ENCODE measurements around the gene TTLL5. TPM values are rescaled to one million over a fixed set of nuclear protein-coding genes. Genes with fewer than 3 reads are reported as not detected.

Gene TTLL5
- polyA plus RNA-seq, 2 donors = 10.5 to 10.6 TPM

DNA sequence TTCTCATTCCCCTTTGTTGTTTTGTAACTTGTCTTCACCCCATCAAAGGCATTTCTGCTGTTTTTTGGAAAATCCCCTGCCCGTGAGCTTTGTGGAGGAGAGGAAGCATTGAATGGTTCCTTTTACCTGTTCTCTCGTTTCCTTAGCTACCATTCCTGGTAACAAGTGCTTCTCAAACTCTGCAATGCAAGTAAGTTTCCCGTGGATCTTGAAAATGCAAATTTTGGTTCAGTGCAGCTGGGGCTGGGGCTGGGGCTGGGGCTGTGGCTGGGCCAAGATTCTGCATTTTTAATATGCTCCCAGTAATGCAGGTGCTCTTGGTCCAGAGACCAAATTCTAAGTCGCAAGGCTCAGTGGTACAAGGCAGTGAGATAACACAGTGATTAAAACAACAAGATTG lies 151.6 kb downstream of the TTLL5 start:
- Histone ChIP-seq H3K27me3 (ENCODE audit: control insufficient read depth in 1 of 2, insufficient read depth in 2 of 2, low read length in 2 of 2) (no peaks in the 10 kb centered on the region), H3K27ac (ENCODE audit: low read depth in 2 of 2, low read length in 1 of 2) (no peak overlapping the region), H3K9me3 (ENCODE audit: control insufficient read depth in 2 of 2, insufficient read depth in 1 of 2, low read depth in 1 of 2, low read length in 1 of 2) (no peaks in the 10 kb centered on the region), H3K4me1 (ENCODE audit: control insufficient read depth in 2 of 2, insufficient read depth in 2 of 2, low read length in 1 of 2) (no peaks in the 10 kb centered on the region), H3K36me3 (ENCODE audit: control insufficient read depth in 2 of 2, insufficient read depth in 2 of 2, low read length in 1 of 2) (no peaks in the 10 kb centered on the region), H3K4me3 (ENCODE audit: low read depth in 1 of 2, low read length in 2 of 2) (no peak overlapping the region)
- WGBS, 2 donors = 66 to 76% methylated on average over 4 of the region's 4 CpGs

GRCh38 chr14:75820761-75821160 lies 159.7 kb downstream of the TTLL5 start:
- no peaks in the 10 kb centered on the region for H3K9me3 ChIP-seq (ENCODE audit: control insufficient read depth in 2 of 2, insufficient read depth in 1 of 2, low read depth in 1 of 2, low read length in 1 of 2)
- no peak overlapping the region for H3K27ac ChIP-seq (ENCODE audit: low read depth in 2 of 2, low read length in 1 of 2)
- no peaks in the 10 kb centered on the region for H3K27me3 ChIP-seq (ENCODE audit: control insufficient read depth in 1 of 2, insufficient read depth in 2 of 2, low read length in 2 of 2)
- H3K4me1 ChIP-seq (ENCODE audit: control insufficient read depth in 2 of 2, insufficient read depth in 2 of 2, low read length in 1 of 2) = no peaks in the 10 kb centered on the region
- H3K4me3 ChIP-seq (ENCODE audit: low read depth in 1 of 2, low read length in 2 of 2) = no peak overlapping the region
- WGBS, 2 donors = 91 to 95% methylated on average over 4 of the region's 4 CpGs
- H3K36me3 ChIP-seq (ENCODE audit: control insufficient read depth in 2 of 2, insufficient read depth in 2 of 2, low read length in 1 of 2) = peaks cover 5 to 9% of the 10 kb centered on the region in 2 donors

- 69 to 80% methylated on average over 2 of the region's 2 CpGs for WGBS, 2 donors
- Histone ChIP-seq H3K4me3 (ENCODE audit: low read depth in 1 of 2, low read length in 2 of 2) (no peak overlapping the region), H3K4me1 (ENCODE audit: control insufficient read depth in 2 of 2, insufficient read depth in 2 of 2, low read length in 1 of 2) (no peaks in the 10 kb centered on the region)
Observed at GRCh38 chr14:75821831-75822521, 160.9 kb downstream of the TTLL5 start.

DNA sequence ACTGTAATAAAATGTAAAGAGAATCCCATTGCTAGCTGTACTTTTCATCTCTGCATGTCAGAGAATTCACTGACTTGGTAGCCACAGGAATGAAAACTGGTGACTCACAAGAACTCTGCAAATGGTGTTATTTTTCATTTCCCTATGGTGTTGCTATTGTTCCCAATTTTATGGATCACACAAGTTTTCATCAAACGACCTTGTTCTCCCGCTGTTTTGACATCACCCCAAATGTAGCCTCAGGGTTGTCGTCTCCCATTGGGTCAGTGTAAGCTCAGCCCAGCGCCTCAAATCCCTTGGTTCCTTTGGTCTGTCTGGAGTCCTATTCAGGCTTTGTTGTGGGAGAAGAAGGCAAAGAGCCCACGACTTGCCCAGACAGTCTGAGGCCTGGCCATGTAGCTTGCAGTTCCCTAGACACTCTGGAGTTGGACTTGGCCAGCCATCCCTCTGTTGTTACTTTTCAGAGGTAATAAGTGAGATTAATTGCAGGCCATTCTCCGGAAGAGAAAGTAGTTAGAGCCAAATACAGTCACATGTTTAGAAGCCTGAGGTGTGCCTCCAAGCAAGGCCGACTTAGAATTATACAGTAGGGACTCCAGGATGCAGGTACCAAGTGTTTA lies 161.6 kb downstream of the TTLL5 start:
- H3K4me3 ChIP-seq (ENCODE audit: low read depth in 1 of 2, low read length in 2 of 2) = no peak overlapping the region
- no peaks in the 10 kb centered on the region for H3K4me1 ChIP-seq (ENCODE audit: control insufficient read depth in 2 of 2, insufficient read depth in 2 of 2, low read length in 1 of 2)
- 57 to 64% methylated on average over 7 of the region's 7 CpGs for WGBS, 2 donors
- peak overlapping the region in 1 of 2 donors; percentile 47 for H3K27ac ChIP-seq (ENCODE audit: low read depth in 2 of 2, low read length in 1 of 2)
- no peaks in the 10 kb centered on the region for H3K9me3 ChIP-seq (ENCODE audit: control insufficient read depth in 2 of 2, insufficient read depth in 1 of 2, low read depth in 1 of 2, low read length in 1 of 2)
- peaks cover 5 to 9% of the 10 kb centered on the region in 2 donors for H3K36me3 ChIP-seq (ENCODE audit: control insufficient read depth in 2 of 2, insufficient read depth in 2 of 2, low read length in 1 of 2)
- no peaks in the 10 kb centered on the region for H3K27me3 ChIP-seq (ENCODE audit: control insufficient read depth in 1 of 2, insufficient read depth in 2 of 2, low read length in 2 of 2)

More at GRCh38 chr14:75821831-75822521, 160.9 kb downstream of the TTLL5 start:
- H3K27me3 ChIP-seq (ENCODE audit: control insufficient read depth in 1 of 2, insufficient read depth in 2 of 2, low read length in 2 of 2) = no peaks in the 10 kb centered on the region
- H3K9me3 ChIP-seq (ENCODE audit: control insufficient read depth in 2 of 2, insufficient read depth in 1 of 2, low read depth in 1 of 2, low read length in 1 of 2) = no peaks in the 10 kb centered on the region
- H3K36me3 ChIP-seq (ENCODE audit: control insufficient read depth in 2 of 2, insufficient read depth in 2 of 2, low read length in 1 of 2) = peaks cover 5 to 9% of the 10 kb centered on the region in 2 donors
- H3K27ac ChIP-seq (ENCODE audit: low read depth in 2 of 2, low read length in 1 of 2) = no peak overlapping the region

DNA sequence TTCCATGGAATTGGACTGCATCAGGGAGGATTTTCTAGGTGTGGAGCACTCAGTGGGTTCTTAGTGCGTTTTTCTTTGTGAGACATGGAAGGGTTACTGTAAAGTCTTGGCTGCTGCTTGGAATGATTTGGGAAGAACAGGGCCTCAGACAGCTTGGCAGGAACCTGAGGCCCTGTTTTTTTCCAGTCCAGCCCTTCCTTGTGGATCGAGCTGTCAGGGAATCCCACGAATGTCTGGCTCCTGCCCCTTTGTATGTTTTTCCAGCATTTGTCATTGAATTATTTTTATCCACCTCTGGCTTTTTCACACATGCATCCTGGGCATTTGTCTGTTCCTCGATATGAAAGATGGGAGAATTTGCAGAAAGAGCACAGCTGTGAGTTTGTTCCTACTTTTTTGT lies 162.3 kb downstream of the TTLL5 start:
- WGBS, 2 donors = 51 to 56% methylated on average over 4 of the region's 4 CpGs
- no peaks in the 10 kb centered on the region for H3K9me3 ChIP-seq (ENCODE audit: control insufficient read depth in 2 of 2, insufficient read depth in 1 of 2, low read depth in 1 of 2, low read length in 1 of 2)
- H3K4me3 ChIP-seq (ENCODE audit: low read depth in 1 of 2, low read length in 2 of 2) = no peak overlapping the region
- no peak overlapping the region for H3K27ac ChIP-seq (ENCODE audit: low read depth in 2 of 2, low read length in 1 of 2)
- H3K4me1 ChIP-seq (ENCODE audit: control insufficient read depth in 2 of 2, insufficient read depth in 2 of 2, low read length in 1 of 2) = no peaks in the 10 kb centered on the region
- H3K36me3 ChIP-seq (ENCODE audit: control insufficient read depth in 2 of 2, insufficient read depth in 2 of 2, low read length in 1 of 2) = peaks cover 5 to 9% of the 10 kb centered on the region in 2 donors
- H3K27me3 ChIP-seq (ENCODE audit: control insufficient read depth in 1 of 2, insufficient read depth in 2 of 2, low read length in 2 of 2) = no peaks in the 10 kb centered on the region

DNA sequence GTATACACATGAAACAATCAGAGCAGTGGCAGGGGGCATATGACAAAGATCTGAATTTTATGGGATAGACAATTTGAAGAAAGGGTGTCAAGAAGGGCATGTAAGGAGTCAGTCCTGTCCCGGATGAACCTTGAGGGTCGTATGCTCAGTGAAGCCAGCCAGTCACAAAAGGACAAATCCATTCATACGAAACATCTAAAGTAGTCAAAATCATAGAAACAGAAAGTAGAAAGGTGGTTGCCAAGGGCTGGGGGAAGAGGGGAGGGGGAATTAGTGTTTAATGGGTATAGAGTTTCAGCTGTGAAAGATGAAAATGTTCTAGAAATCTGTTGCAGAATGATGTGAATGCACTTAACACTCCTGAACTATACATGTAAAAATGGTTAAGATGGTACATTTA lies 163.3 kb downstream of the TTLL5 start:
- WGBS, 2 donors = 72 to 84% methylated on average over 3 of the region's 3 CpGs
- no peak overlapping the region for H3K27ac ChIP-seq (ENCODE audit: low read depth in 2 of 2, low read length in 1 of 2)

DNA sequence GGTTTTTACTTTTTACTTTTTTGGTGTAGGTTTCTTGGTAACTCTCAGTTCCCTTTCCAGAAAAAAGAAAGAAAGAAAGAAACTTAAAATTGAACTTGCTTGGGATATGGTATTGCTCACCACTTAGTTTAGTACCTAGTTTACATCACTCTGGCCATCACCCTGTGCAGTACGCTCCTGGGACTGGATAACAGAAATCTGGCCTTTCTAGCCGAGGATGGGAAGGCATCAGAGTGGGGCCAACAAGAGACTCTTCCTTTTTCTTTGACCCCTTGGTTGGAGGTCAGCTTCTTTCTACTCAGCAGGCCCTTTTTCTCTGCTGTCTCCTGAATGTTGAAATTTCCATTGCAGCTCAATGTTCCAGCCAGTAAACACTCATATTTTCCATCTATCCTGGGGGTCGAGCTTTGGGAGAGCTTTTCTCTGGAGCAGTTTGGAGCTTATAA lies 164.1 kb downstream of the TTLL5 start:
- 55 to 59% methylated on average over 3 of the region's 3 CpGs for WGBS, 2 donors
- H3K27me3 ChIP-seq (ENCODE audit: control insufficient read depth in 1 of 2, insufficient read depth in 2 of 2, low read length in 2 of 2) = no peaks in the 10 kb centered on the region
- H3K27ac ChIP-seq (ENCODE audit: low read depth in 2 of 2, low read length in 1 of 2) = peak overlapping the region in 1 of 2 donors; percentile 55
- no peaks in the 10 kb centered on the region for H3K4me1 ChIP-seq (ENCODE audit: control insufficient read depth in 2 of 2, insufficient read depth in 2 of 2, low read length in 1 of 2)
- no peaks in the 10 kb centered on the region for H3K9me3 ChIP-seq (ENCODE audit: control insufficient read depth in 2 of 2, insufficient read depth in 1 of 2, low read depth in 1 of 2, low read length in 1 of 2)
- H3K36me3 ChIP-seq (ENCODE audit: control insufficient read depth in 2 of 2, insufficient read depth in 2 of 2, low read length in 1 of 2) = peaks cover 5 to 9% of the 10 kb centered on the region in 2 donors
- no peak overlapping the region for H3K4me3 ChIP-seq (ENCODE audit: low read depth in 1 of 2, low read length in 2 of 2)

More for the DNA sequence above, 163.3 kb downstream of the TTLL5 start:
- no peak overlapping the region for H3K4me3 ChIP-seq (ENCODE audit: low read depth in 1 of 2, low read length in 2 of 2)
- peaks cover 5 to 9% of the 10 kb centered on the region in 2 donors for H3K36me3 ChIP-seq (ENCODE audit: control insufficient read depth in 2 of 2, insufficient read depth in 2 of 2, low read length in 1 of 2)
- no peaks in the 10 kb centered on the region for H3K27me3 ChIP-seq (ENCODE audit: control insufficient read depth in 1 of 2, insufficient read depth in 2 of 2, low read length in 2 of 2)
- no peaks in the 10 kb centered on the region for H3K9me3 ChIP-seq (ENCODE audit: control insufficient read depth in 2 of 2, insufficient read depth in 1 of 2, low read depth in 1 of 2, low read length in 1 of 2)
- no peaks in the 10 kb centered on the region for H3K4me1 ChIP-seq (ENCODE audit: control insufficient read depth in 2 of 2, insufficient read depth in 2 of 2, low read length in 1 of 2)

GRCh38 chr14:75826599-75826998 lies 165.6 kb downstream of the TTLL5 start:
- WGBS, 2 donors = 77 to 90% methylated on average over 3 of the region's 3 CpGs
- H3K27ac ChIP-seq (ENCODE audit: low read depth in 2 of 2, low read length in 1 of 2) = no peak overlapping the region
- H3K27me3 ChIP-seq (ENCODE audit: control insufficient read depth in 1 of 2, insufficient read depth in 2 of 2, low read length in 2 of 2) = no peaks in the 10 kb centered on the region
- peaks cover 3 to 4% of the 10 kb centered on the region in 2 donors for H3K36me3 ChIP-seq (ENCODE audit: control insufficient read depth in 2 of 2, insufficient read depth in 2 of 2, low read length in 1 of 2)
- H3K9me3 ChIP-seq (ENCODE audit: control insufficient read depth in 2 of 2, insufficient read depth in 1 of 2, low read depth in 1 of 2, low read length in 1 of 2) = no peaks in the 10 kb centered on the region
- H3K4me3 ChIP-seq (ENCODE audit: low read depth in 1 of 2, low read length in 2 of 2) = no peak overlapping the region
- H3K4me1 ChIP-seq (ENCODE audit: control insufficient read depth in 2 of 2, insufficient read depth in 2 of 2, low read length in 1 of 2) = no peaks in the 10 kb centered on the region

- Histone ChIP-seq H3K27me3 (ENCODE audit: control insufficient read depth in 1 of 2, insufficient read depth in 2 of 2, low read length in 2 of 2) (no peaks in the 10 kb centered on the region), H3K36me3 (ENCODE audit: control insufficient read depth in 2 of 2, insufficient read depth in 2 of 2, low read length in 1 of 2) (no peaks in the 10 kb centered on the region), H3K4me3 (ENCODE audit: low read depth in 1 of 2, low read length in 2 of 2) (no peak overlapping the region), H3K9me3 (ENCODE audit: control insufficient read depth in 2 of 2, insufficient read depth in 1 of 2, low read depth in 1 of 2, low read length in 1 of 2) (no peaks in the 10 kb centered on the region), H3K27ac (ENCODE audit: low read depth in 2 of 2, low read length in 1 of 2) (no peak overlapping the region), H3K4me1 (ENCODE audit: control insufficient read depth in 2 of 2, insufficient read depth in 2 of 2, low read length in 1 of 2) (no peaks in the 10 kb centered on the region)
- 89 to 93% methylated on average over 3 of the region's 3 CpGs for WGBS, 2 donors
Observed at GRCh38 chr14:75827331-75827730, 166.3 kb downstream of the TTLL5 start.

GRCh38 chr14:75829316-75829715 lies 168.3 kb downstream of the TTLL5 start:
- Histone ChIP-seq H3K36me3 (ENCODE audit: control insufficient read depth in 2 of 2, insufficient read depth in 2 of 2, low read length in 1 of 2) (peaks cover 0 to 2% of the 10 kb centered on the region in 2 donors), H3K27ac (ENCODE audit: low read depth in 2 of 2, low read length in 1 of 2) (no peak overlapping the region), H3K4me3 (ENCODE audit: low read depth in 1 of 2, low read length in 2 of 2) (no peak overlapping the region), H3K4me1 (ENCODE audit: control insufficient read depth in 2 of 2, insufficient read depth in 2 of 2, low read length in 1 of 2) (no peaks in the 10 kb centered on the region), H3K9me3 (ENCODE audit: control insufficient read depth in 2 of 2, insufficient read depth in 1 of 2, low read depth in 1 of 2, low read length in 1 of 2) (no peaks in the 10 kb centered on the region), H3K27me3 (ENCODE audit: control insufficient read depth in 1 of 2, insufficient read depth in 2 of 2, low read length in 2 of 2) (no peaks in the 10 kb centered on the region)
- 94 to 100% methylated on average over 1 of the region's 1 CpG for WGBS, 2 donors
